Ovary (tissue), 10 donors: ENCODE measurements around the gene CALHM3. TPM values are rescaled to one million over a fixed set of nuclear protein-coding genes. Genes with fewer than 3 reads are reported as not detected.
"Not testable (repeated sequence)": the region's sequence is repeated elsewhere in the genome, so short reads cannot be mapped to it uniquely, and the experiment has no call there.

ENCODE experiments used
- DNase-seq, 5 donors: peaks; one replicate each; pipeline ENCODE4 v3.0.0-alpha.2; 2019 to 2020
- H3K27ac ChIP-seq, 2 donors: fragments of 200-600 bp; one replicate each; pipeline versions ENCODE4 v1.5.1 to v1.8.0; 2019 to 2022
- H3K27me3 ChIP-seq: fragments of 200-600 bp; one replicate; pipeline ENCODE4 v1.8.0; 2022
- H3K36me3 ChIP-seq: fragments of 200-600 bp; sonication (generic); one replicate; pipeline ENCODE4 v1.5.1; 2019
- H3K4me1 ChIP-seq: one replicate; pipeline ENCODE4 v1.8.1; 2013; ENCODE audit warnings: mild to moderate bottlenecking, moderate library complexity; ENCODE audit not compliant: insufficient read depth
- H3K4me3 ChIP-seq: fragments of 200-600 bp; sonication (generic); one replicate; pipeline ENCODE4 v1.5.1; 2017
- H3K9me3 ChIP-seq, 2 donors: fragments of 200-600 bp in 1 of 2; sonication (generic) in 1 of 2; one replicate each; pipeline versions ENCODE4 v1.5.1 to v1.8.1; 2013 to 2019; ENCODE audit warnings: mild to moderate bottlenecking in 1 of 2, moderate library complexity in 1 of 2
- CTCF ChIP-seq, 3 donors: fragments of 450-650 bp in 2 of 3; fragments of 200-600 bp in 1 of 3; IDR thresholded peaks; one replicate each; pipeline versions ENCODE4 v1.5.1 to v1.8.0; 2016 to 2022; ENCODE audit warnings: antibody characterized with exemption in 3 of 3, mild to moderate bottlenecking in 1 of 3
- EP300 ChIP-seq: sonication (generic); formaldehyde crosslinking; IDR thresholded peaks from one replicate; pipeline ENCODE4 v1.6.1; 2017; ENCODE audit warnings: antibody characterized with exemption
- POLR2A ChIP-seq: fragments of 450-650 bp; IDR thresholded peaks from one replicate; pipeline ENCODE4 v1.6.1; 2017; ENCODE audit warnings: antibody characterized with exemption, mild to moderate bottlenecking, moderate library complexity
- WGBS, 3 donors: extraction: QIAGEN DNeasy Blood & Tissue Kit in 1 of 3; methylation state at CpG; one replicate each; pipeline versions ENCODE4 v1.1.5 to v1.1.7; 2013 to 2017; 5-methylcytosine and 5-hydroxymethylcytosine counted together
- intact Hi-C, 4 donors: fragments of 100-400 bp; cut with DNase I; formaldehyde crosslinking; loops; one replicate each; pipeline versions ENCODE4 v1.11.0 to v1.15.1; 2022 to 2023
- long read RNA-seq, 3 donors: library from polyadenylated mRNA in 2 of 3; unstranded in 2 of 3; transcript quantifications; one replicate each; pipeline ENCODE4 v2.0.0 and lab custom pipeline, GENCODE V29; 2021 to 2026
- polyA plus RNA-seq, 2 donors: library from polyadenylated mRNA; stranded (reverse); fragments of 200-250 nt in 1 of 2; fragments of 350-450 nt in 1 of 2; fragmentation: Illumina TruSeq in 1 of 2; extraction: RNeasy Lipid Tissue Mini Kit (QIAGEN cat#74804) in 1 of 2; gene quantifications; one replicate each; pipeline ENCODE4 v1.2.3, GENCODE V29; 2013 to 2014
- total RNA-seq, 7 donors: library from RNA; depleted of rRNA in 2 of 7; stranded (reverse); fragments of >200 nt in 2 of 7; fragmentation: NEBNext Ultra II Directional in 3 of 7; extraction: Animal tissue kit (Norgen Biotek cat#: 25700) in 3 of 7; gene quantifications; one replicate each; pipeline versions ENCODE4 v1.1.0 to v1.2.4, GENCODE V29; 2016 to 2023
- donor health status: DM: no; HTN: no; CAD: no; lungs with moderate emphysema.
- donor health status: DM: no; HTN: no; CAD: no.
- donor health status: Bipolar disorder and iron deficiency.
- donor health status: DM: yes; HTN: yes; CAD: no.
- donor health status: DM: no; HTN: no; CAD: no.
- donor health status: DM: yes; HTN: yes; CAD: no.

The CALHM3 gene
- total RNA-seq: not detected
- polyA plus RNA-seq: not detected
- long read RNA-seq, donor 1: 0 reads
- long read RNA-seq, donor 2: 0 reads
- long read RNA-seq, donor 3: 0 reads

- Histone ChIP-seq H3K4me3 (no peak within 1 kb of the TSS), H3K27ac (no peak within 1 kb of the TSS), H3K9me3 (no peaks in the 10 kb centered on the region), H3K36me3 (no peaks in the 10 kb centered on the region), H3K4me1 (peaks cover 1% of the 10 kb centered on the region), H3K27me3 (no peaks in the 10 kb centered on the region)
- 70 to 81% (median 80%) methylated on average over 7 of the region's 7 CpGs for WGBS, 3 donors
- TF ChIP-seq POLR2A (no peak), EP300 (no peak), CTCF (IDR thresholded peaks at IDR 0.05) (no peak)
- intact Hi-C loops: loop anchor here in 1 of 4 donors (2.0 kb wide), 1 partner anchor 60 kb away; no protein-coding TSS in a partner anchor
- no peak for DNase-seq
Measured at GRCh38 chr10:103479135-103479534, at the start of gene CALHM3. CALHM3 (minus strand) TSS chr10:103479240; CDS start chr10:103479032, 208 bp downstream.

- H3K27ac ChIP-seq: no peak overlapping the region
- H3K4me1 ChIP-seq: no peaks in the 10 kb centered on the region
- intact Hi-C loops: no loop called here
- TF ChIP-seq POLR2A (no peak), CTCF (IDR thresholded peaks at IDR 0.05) (no peak), EP300 (no peak)
- no peak for DNase-seq
- H3K36me3 ChIP-seq: no peaks in the 10 kb centered on the region
- H3K9me3 ChIP-seq: no peaks in the 10 kb centered on the region
- no peak overlapping the region for H3K4me3 ChIP-seq
- no peaks in the 10 kb centered on the region for H3K27me3 ChIP-seq
Measured at GRCh38 chr10:103528549-103528948, 49.5 kb upstream of the CALHM3 start.

GRCh38 chr10:103527476-103527875 is 48.4 kb upstream of the CALHM3 start:
- H3K4me3 ChIP-seq, H3K27me3 ChIP-seq, H3K9me3 ChIP-seq, DNase-seq, intact Hi-C loops, H3K4me1 ChIP-seq, H3K36me3 ChIP-seq, H3K27ac ChIP-seq: not testable (repeated sequence)
- WGBS, 3 donors: 53 to 70% (median 58%) methylated on average over 2 of the region's 2 CpGs

- H3K4me1 ChIP-seq: no peaks in the 10 kb centered on the region
- no peaks in the 10 kb centered on the region for H3K9me3 ChIP-seq
- DNase-seq: no peak
- no peak for TF ChIP-seq POLR2A
- no peak for TF ChIP-seq EP300
- TF ChIP-seq CTCF (IDR thresholded peaks at IDR 0.05): no peak
- no peak overlapping the region for H3K4me3 ChIP-seq
- no peak overlapping the region for H3K27ac ChIP-seq
- H3K36me3 ChIP-seq: no peaks in the 10 kb centered on the region
- intact Hi-C loops: no loop called here
- H3K27me3 ChIP-seq: no peaks in the 10 kb centered on the region
Measured at GRCh38 chr10:103525901-103526300, 46.9 kb upstream of the CALHM3 start.

- TF ChIP-seq CTCF (IDR thresholded peaks at IDR 0.05) (no peak), POLR2A (no peak), EP300 (no peak)
- H3K27me3 ChIP-seq: no peaks in the 10 kb centered on the region
- H3K36me3 ChIP-seq: no peaks in the 10 kb centered on the region
- H3K27ac ChIP-seq: no peak overlapping the region
- no peaks in the 10 kb centered on the region for H3K4me1 ChIP-seq
- no peak overlapping the region for H3K4me3 ChIP-seq
- DNase-seq: no peak
- no peaks in the 10 kb centered on the region for H3K9me3 ChIP-seq
- 88 to 95% (median 92%) methylated on average over 4 of the region's 4 CpGs for WGBS, 3 donors
- intact Hi-C loops: no loop called here
Measured at GRCh38 chr10:103523683-103524082, 44.6 kb upstream of the CALHM3 start.

- DNase-seq, H3K27ac ChIP-seq, H3K9me3 ChIP-seq, intact Hi-C loops, H3K27me3 ChIP-seq, H3K4me3 ChIP-seq, H3K36me3 ChIP-seq, H3K4me1 ChIP-seq: not testable (repeated sequence)
- 89 to 93% (median 90%) methylated on average over 7 of the region's 7 CpGs for WGBS, 3 donors
Measured at GRCh38 chr10:103522006-103522405, 43.0 kb upstream of the CALHM3 start.
